HEK293 (cell line): Measurements from ENCODE around the gene KXD1.
A peak's percentile ranks its signal among the peaks of the same experiment; 100 is the strongest.

ENCODE experiments used
- GFI1B ChIP-seq: fragments of 450-650 bp; formaldehyde crosslinking; IDR thresholded peaks from 2 replicates; pipeline ENCODE4 v1.5.1; 2016; ENCODE audit warnings: missing biosample characterization, missing genetic modification characterization
- GLIS1 ChIP-seq: fragments of 450-650 bp; formaldehyde crosslinking; IDR thresholded peaks from 2 replicates; pipeline ENCODE4 v1.5.1; 2016; ENCODE audit warnings: missing biosample characterization, missing genetic modification characterization
- INSM2 ChIP-seq: fragments of 450-650 bp; formaldehyde crosslinking; IDR thresholded peaks from 2 replicates; pipeline ENCODE4 v1.5.1; 2016; ENCODE audit warnings: missing biosample characterization, missing genetic modification characterization
- KLF17 ChIP-seq: fragments of 450-650 bp; formaldehyde crosslinking; IDR thresholded peaks from 2 replicates; pipeline ENCODE4 v1.5.1; 2016; ENCODE audit warnings: missing biosample characterization, missing genetic modification characterization
- KLF8 ChIP-seq: fragments of 450-650 bp; formaldehyde crosslinking; IDR thresholded peaks from 2 replicates; pipeline ENCODE4 v1.5.1; 2016; ENCODE audit warnings: missing biosample characterization, missing genetic modification characterization
- MYNN ChIP-seq: fragments of 450-650 bp; formaldehyde crosslinking; IDR thresholded peaks from 2 replicates; pipeline ENCODE4 v1.5.1; 2016; ENCODE audit warnings: missing biosample characterization, missing genetic modification characterization, borderline replicate concordance
- PBX3 ChIP-seq: sonication (generic); formaldehyde crosslinking; IDR thresholded peaks from 2 replicates; pipeline ENCODE4 v1.8.1; 2022; ENCODE audit warnings: mild to moderate bottlenecking, moderate library complexity, missing genetic modification reagents
- PRDM1 ChIP-seq: fragments of 450-650 bp; formaldehyde crosslinking; IDR thresholded peaks from 2 replicates; pipeline ENCODE4; 2016; ENCODE audit warnings: missing biosample characterization, missing genetic modification characterization
- SP2 ChIP-seq: fragments of 450-650 bp; formaldehyde crosslinking; IDR thresholded peaks from 2 replicates; pipeline ENCODE4 v1.5.1; 2016; ENCODE audit warnings: missing biosample characterization, missing genetic modification characterization
- SP7 ChIP-seq: fragments of 450-650 bp; formaldehyde crosslinking; IDR thresholded peaks from 2 replicates; pipeline ENCODE4 v1.5.1; 2016; ENCODE audit warnings: missing biosample characterization, missing genetic modification characterization
- WT1 ChIP-seq: fragments of 450-650 bp; formaldehyde crosslinking; IDR thresholded peaks from 2 replicates; pipeline ENCODE4 v1.5.1; 2016; ENCODE audit warnings: missing biosample characterization, missing genetic modification characterization
- ZBTB20 ChIP-seq: fragments of 450-650 bp; formaldehyde crosslinking; IDR thresholded peaks from 2 replicates; pipeline ENCODE4 v1.5.1; 2016; ENCODE audit warnings: missing biosample characterization, missing genetic modification characterization
- ZBTB21 ChIP-seq: fragments of 450-650 bp; formaldehyde crosslinking; IDR thresholded peaks from 2 replicates; pipeline ENCODE4 v1.5.1; 2017; ENCODE audit warnings: missing biosample characterization, missing genetic modification characterization
- ZBTB7A ChIP-seq: fragments of 450-650 bp; formaldehyde crosslinking; IDR thresholded peaks from 2 replicates; pipeline ENCODE4 v1.5.1; 2016; ENCODE audit warnings: low read depth, missing biosample characterization, missing genetic modification characterization
- ZIC2 ChIP-seq: fragments of 450-650 bp; formaldehyde crosslinking; IDR thresholded peaks from 2 replicates; pipeline ENCODE4 v1.5.1; 2016; ENCODE audit warnings: missing biosample characterization, missing genetic modification characterization
- ZNF24 ChIP-seq: fragments of 450-650 bp; formaldehyde crosslinking; IDR thresholded peaks from 2 replicates; pipeline ENCODE4 v1.5.1; 2016; ENCODE audit warnings: missing biosample characterization, missing genetic modification characterization
- ZNF335 ChIP-seq: fragments of 450-650 bp; formaldehyde crosslinking; conservative IDR thresholded peaks from 2 replicates; pipeline ENCODE4 v1.5.1; 2016; ENCODE audit warnings: missing biosample characterization, missing genetic modification characterization
- ZNF341 ChIP-seq: fragments of 450-650 bp; formaldehyde crosslinking; IDR thresholded peaks from 2 replicates; pipeline ENCODE4; 2016; ENCODE audit warnings: low read depth, missing biosample characterization, missing genetic modification characterization
- ZNF354C ChIP-seq: fragments of 450-650 bp; formaldehyde crosslinking; IDR thresholded peaks from 2 replicates; pipeline ENCODE4 v1.5.1; 2016; ENCODE audit warnings: missing biosample characterization, missing genetic modification characterization, low read depth, borderline replicate concordance
- ZNF391 ChIP-seq: fragments of 450-650 bp; formaldehyde crosslinking; IDR thresholded peaks from 2 replicates; pipeline ENCODE4 v1.5.1; 2016; ENCODE audit warnings: low read depth, missing biosample characterization, missing genetic modification characterization, borderline replicate concordance
- ZNF394 ChIP-seq: fragments of 450-650 bp; formaldehyde crosslinking; IDR thresholded peaks from 2 replicates; pipeline ENCODE4 v1.5.1; 2016; ENCODE audit warnings: missing biosample characterization, missing genetic modification characterization, mild to moderate bottlenecking, moderate library complexity, borderline replicate concordance
- ZNF423 ChIP-seq: fragments of 450-650 bp; formaldehyde crosslinking; IDR thresholded peaks from 2 replicates; pipeline ENCODE4 v1.5.1; 2016; ENCODE audit warnings: missing biosample characterization, missing genetic modification characterization
- ZNF426 ChIP-seq: fragments of 450-650 bp; formaldehyde crosslinking; IDR thresholded peaks from 2 replicates; pipeline ENCODE4 v1.5.1; 2017; ENCODE audit warnings: missing biosample characterization, missing genetic modification characterization, mild to moderate bottlenecking, inconsistent platforms, moderate library complexity
- ZNF530 ChIP-seq: fragments of 450-650 bp; formaldehyde crosslinking; IDR thresholded peaks from 2 replicates; pipeline ENCODE4 v1.5.1; 2016; ENCODE audit warnings: low read depth, missing biosample characterization, missing genetic modification characterization
- ZNF549 ChIP-seq: fragments of 450-650 bp; IDR thresholded peaks from 2 replicates; pipeline ENCODE4 v1.5.1; 2018; ENCODE audit warnings: missing biosample characterization, missing genetic modification characterization, mild to moderate bottlenecking, inconsistent platforms, moderate library complexity
- ZNF692 ChIP-seq: fragments of 450-650 bp; formaldehyde crosslinking; IDR thresholded peaks from 2 replicates; pipeline ENCODE4 v1.5.1; 2016; ENCODE audit warnings: missing biosample characterization, missing genetic modification characterization
- ZNF777 ChIP-seq: fragments of 450-650 bp; formaldehyde crosslinking; IDR thresholded peaks from 2 replicates; pipeline ENCODE4 v1.5.1; 2017; ENCODE audit warnings: missing biosample characterization, missing genetic modification characterization, borderline replicate concordance
- ZNF830 ChIP-seq: fragments of 450-650 bp; IDR thresholded peaks from 2 replicates; pipeline ENCODE4 v1.5.0; 2018; ENCODE audit warnings: missing biosample characterization, missing genetic modification characterization, low read depth, mild to moderate bottlenecking, moderate library complexity
- ZXDB ChIP-seq: fragments of 450-650 bp; formaldehyde crosslinking; IDR thresholded peaks from 2 replicates; pipeline ENCODE4 v1.5.1; 2016; ENCODE audit warnings: missing biosample characterization, missing genetic modification characterization
- TF ChIP-seq, protein P1 (sequence below): fragments of 450-650 bp; formaldehyde crosslinking; IDR thresholded peaks from 2 replicates; pipeline ENCODE4 v1.5.1; 2016; ENCODE audit warnings: missing biosample characterization, missing genetic modification characterization
- TF ChIP-seq, protein P2 (sequence below): fragments of 450-650 bp; IDR thresholded peaks from 2 replicates; pipeline ENCODE4 v1.5.1; 2018; ENCODE audit warnings: missing biosample characterization, missing genetic modification characterization

Gene KXD1

GRCh38 chr19:18612051-18612771, 54.5 kb downstream of the KXD1 start (continued):
- TF ChIP-seq ZNF692 (tag by site-specific recombination) (peak; percentile 57), ZNF830 (tag by site-specific recombination) (no peak), ZNF394 (tag by site-specific recombination) (peak; percentile 85), ZNF549 (tag by site-specific recombination) (no peak), ZNF777 (tag by site-specific recombination) (0 out of 2 replicates have a peak, but pooled peaks have one; percentile 43), ZNF423 (tag by site-specific recombination) (no peak), ZIC2 (tag by site-specific recombination) (peak; percentile 29; the same call in 1 of the 2 replicates), SP7 (tag by site-specific recombination) (peak; percentile 66), KLF8 (tag by site-specific recombination) (peak; percentile 72), PRDM1 (peak; percentile 72), ZNF341 (tag by site-specific recombination) (peak; percentile 49), PBX3 (CRISPR knock-in tag) (no peak), WT1 (tag by site-specific recombination) (no peak), ZNF530 (tag by site-specific recombination) (no peak), ZBTB21 (tag by site-specific recombination) (0 out of 2 replicates have a peak, but pooled peaks have one; percentile 28), ZNF391 (tag by site-specific recombination) (peak; percentile 60; the same call in 1 of the 2 replicates), INSM2 (no peak), GFI1B (no peak), ZXDB (tag by site-specific recombination) (peak; percentile 42; the same call in 1 of the 2 replicates), ZNF24 (tag by site-specific recombination) (no peak; the same call in 1 of the 2 replicates), ZNF335 (tag by site-specific recombination) (peak; percentile 82), MYNN (tag by site-specific recombination) (no peak), SP2 (tag by site-specific recombination) (peak; percentile 35; the same call in 1 of the 2 replicates), ZNF426 (tag by site-specific recombination) (no peak), ZNF354C (tag by site-specific recombination) (no peak), ZBTB7A (tag by site-specific recombination) (peak; percentile 47; the same call in 1 of the 2 replicates), GLIS1 (tag by site-specific recombination) (peak; percentile 94), KLF17 (tag by site-specific recombination) (peak; percentile 73; the same call in 1 of the 2 replicates), ZBTB20 (tag by site-specific recombination) (peak; percentile 50; the same call in 1 of the 2 replicates)
- TF ChIP-seq, protein P1, sequence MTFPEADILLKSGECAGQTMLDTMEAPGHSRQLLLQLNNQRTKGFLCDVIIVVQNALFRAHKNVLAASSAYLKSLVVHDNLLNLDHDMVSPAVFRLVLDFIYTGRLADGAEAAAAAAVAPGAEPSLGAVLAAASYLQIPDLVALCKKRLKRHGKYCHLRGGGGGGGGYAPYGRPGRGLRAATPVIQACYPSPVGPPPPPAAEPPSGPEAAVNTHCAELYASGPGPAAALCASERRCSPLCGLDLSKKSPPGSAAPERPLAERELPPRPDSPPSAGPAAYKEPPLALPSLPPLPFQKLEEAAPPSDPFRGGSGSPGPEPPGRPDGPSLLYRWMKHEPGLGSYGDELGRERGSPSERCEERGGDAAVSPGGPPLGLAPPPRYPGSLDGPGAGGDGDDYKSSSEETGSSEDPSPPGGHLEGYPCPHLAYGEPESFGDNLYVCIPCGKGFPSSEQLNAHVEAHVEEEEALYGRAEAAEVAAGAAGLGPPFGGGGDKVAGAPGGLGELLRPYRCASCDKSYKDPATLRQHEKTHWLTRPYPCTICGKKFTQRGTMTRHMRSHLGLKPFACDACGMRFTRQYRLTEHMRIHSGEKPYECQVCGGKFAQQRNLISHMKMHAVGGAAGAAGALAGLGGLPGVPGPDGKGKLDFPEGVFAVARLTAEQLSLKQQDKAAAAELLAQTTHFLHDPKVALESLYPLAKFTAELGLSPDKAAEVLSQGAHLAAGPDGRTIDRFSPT (tag by site-specific recombination): peak; percentile 36; the same call in 1 of the 2 replicates
- TF ChIP-seq, protein P2, sequence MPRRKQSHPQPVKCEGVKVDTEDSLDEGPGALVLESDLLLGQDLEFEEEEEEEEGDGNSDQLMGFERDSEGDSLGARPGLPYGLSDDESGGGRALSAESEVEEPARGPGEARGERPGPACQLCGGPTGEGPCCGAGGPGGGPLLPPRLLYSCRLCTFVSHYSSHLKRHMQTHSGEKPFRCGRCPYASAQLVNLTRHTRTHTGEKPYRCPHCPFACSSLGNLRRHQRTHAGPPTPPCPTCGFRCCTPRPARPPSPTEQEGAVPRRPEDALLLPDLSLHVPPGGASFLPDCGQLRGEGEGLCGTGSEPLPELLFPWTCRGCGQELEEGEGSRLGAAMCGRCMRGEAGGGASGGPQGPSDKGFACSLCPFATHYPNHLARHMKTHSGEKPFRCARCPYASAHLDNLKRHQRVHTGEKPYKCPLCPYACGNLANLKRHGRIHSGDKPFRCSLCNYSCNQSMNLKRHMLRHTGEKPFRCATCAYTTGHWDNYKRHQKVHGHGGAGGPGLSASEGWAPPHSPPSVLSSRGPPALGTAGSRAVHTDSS (tag by site-specific recombination): no peak
